GM19463 (cell line): ENCODE measurements around the gene AOX1.
"Not testable (repeated sequence)": the region's sequence is repeated elsewhere in the genome, so short reads cannot be mapped to it uniquely, and the experiment has no call there.

ENCODE experiments used
- ATAC-seq: cut with Tn5 transposase; IDR thresholded peaks from one replicate; pipeline ENCODE4 v1.9.1; 2021; ENCODE audit warnings: mild to moderate bottlenecking, moderate library complexity; ENCODE audit not compliant: unreplicated experiment

AOX1 gene

GRCh38 chr2:200698217-200698616 is 112.4 kb downstream of the AOX1 start:
- no peak for ATAC-seq

- ATAC-seq: no peak
Observed at GRCh38 chr2:200699310-200699709, 113.5 kb downstream of the AOX1 start.

- no peak for ATAC-seq
Observed at GRCh38 chr2:200700856-200701255, 115.0 kb downstream of the AOX1 start.

GRCh38 chr2:200702044-200702443 is 116.2 kb downstream of the AOX1 start:
- no peak for ATAC-seq

- no peak for ATAC-seq
Observed at GRCh38 chr2:200702646-200703118, 116.9 kb downstream of the AOX1 start.

GRCh38 chr2:200703127-200703925 is 117.5 kb downstream of the AOX1 start:
- ATAC-seq: no peak

- ATAC-seq: no peak
Observed at GRCh38 chr2:200703926-200704637, 118.3 kb downstream of the AOX1 start.

GRCh38 chr2:200705305-200706041 is 119.7 kb downstream of the AOX1 start:
- no peak for ATAC-seq

GRCh38 chr2:200708943-200709342 is 123.1 kb downstream of the AOX1 start:
- no peak for ATAC-seq

GRCh38 chr2:200713003-200713703 is 127.3 kb downstream of the AOX1 start:
- peak; percentile 100 for ATAC-seq

GRCh38 chr2:200713704-200714064 is 127.9 kb downstream of the AOX1 start:
- ATAC-seq: no peak

- ATAC-seq: not testable (repeated sequence)
Observed at GRCh38 chr2:200715014-200715413, 129.2 kb downstream of the AOX1 start.

GRCh38 chr2:200716386-200716785 is 130.6 kb downstream of the AOX1 start:
- ATAC-seq: no peak
